ENCODE measurements around the gene FILIP1L. TPM values are rescaled to one million over a fixed set of nuclear protein-coding genes. Genes with fewer than 3 reads are reported as not detected.

The FILIP1L gene
- total and polyA plus RNA-seq, 2 of the 8 experiments (the other 6 are each of a cell fraction or from before 2014, with no cell fraction given): 0.06 to 0.09 TPM

- Histone ChIP-seq H3K4me1 (replicated peaks in 1 of 4; ENCODE audit: control insufficient read depth in 3 of 4, insufficient read depth in 4 of 4, low read length in 3 of 4) (no peaks in the 10 kb centered on the region; a peak in 1 of 7 replicates), H2BK120ac (replicated peaks; ENCODE audit: low read depth, low read length) (no peak overlapping the region), H3K27ac (ENCODE audit: low read depth, low read length) (no peak overlapping the region), H3K79me2 (ENCODE audit: control insufficient read depth in 1 of 2, insufficient read depth in 2 of 2, low read length in 2 of 2) (no peaks in the 10 kb centered on the region), H3K9me3 (ENCODE audit: insufficient read depth in 2 of 2, low read depth in 1 of 2, low read length in 1 of 2) (no peaks in the 10 kb centered on the region), H2AFZ (ENCODE audit: low read length) (no peak overlapping the region), H4K20me1 (replicated peaks in 1 of 2; ENCODE audit: control insufficient read depth in 1 of 2, insufficient read depth in 2 of 2, low read length in 2 of 2) (peaks cover 4 to 7% of the 10 kb centered on the region in 2 experiments), H2BK15ac (ENCODE audit: low read length) (no peak overlapping the region), H2BK20ac (ENCODE audit: low read length) (no peak overlapping the region), H4K8ac (ENCODE audit: extremely low read depth, insufficient read depth, low read length) (no peak overlapping the region), H3K18ac (ENCODE audit: extremely low read depth, low read length) (no peak overlapping the region), H3K4ac (replicated peaks; ENCODE audit: insufficient read length, low read depth, low read length) (no peak overlapping the region), H4K91ac (replicated peaks; ENCODE audit: insufficient read length, low read length) (no peak overlapping the region), H3K56ac (replicated peaks; ENCODE audit: insufficient read length, low read depth, low read length) (no peak overlapping the region), H2BK12ac (ENCODE audit: low read depth, low read length) (no peak overlapping the region), H3K23ac (ENCODE audit: insufficient read length) (no peak overlapping the region), H3K4me3 (ENCODE audit: extremely low read depth in 1 of 4, insufficient read depth in 2 of 4, low read depth in 3 of 4, low read length in 4 of 4) (no peak overlapping the region), H3K14ac (ENCODE audit: insufficient read length) (no peak overlapping the region), H3K4me2 (ENCODE audit: insufficient read depth in 1 of 2, low read depth in 2 of 2, low read length in 2 of 2) (no peak overlapping the region), H3K23me2 (ENCODE audit: low read depth, low read length) (no peaks in the 10 kb centered on the region), H3K27me3 (replicated peaks in 1 of 4; ENCODE audit: control insufficient read depth in 3 of 4, extremely low read depth in 1 of 4, insufficient read depth in 3 of 4, low read length in 3 of 4) (peaks cover 0 to 9% (median 4%) of the 10 kb centered on the region in 4 experiments; a peak in 4 of 7 replicates), H3K79me1 (ENCODE audit: low read depth, low read length) (no peaks in the 10 kb centered on the region), H4K5ac (ENCODE audit: insufficient read length, low read depth, low read length) (no peak overlapping the region), H3K9ac (replicated peaks in 1 of 4; ENCODE audit: extremely low read depth in 1 of 4, low read depth in 3 of 4, low read length in 3 of 4) (no peak overlapping the region), H2AK5ac (ENCODE audit: low read depth, low read length) (no peak overlapping the region), H2BK5ac (ENCODE audit: low read depth, low read length) (no peak overlapping the region), H3K36me3 (ENCODE audit: control insufficient read depth in 2 of 4, insufficient read depth in 4 of 4, low read length in 3 of 4) (no peaks in the 10 kb centered on the region; a peak in 1 of 8 replicates)
- 88% methylated on average over 2 of the region's 2 CpGs; no CpG with 5 or more reads in 1 of the 2 experiments for WGBS, 2 experiments (ENCODE audit: extremely low coverage in 1 of 2, insufficient coverage in 1 of 2, insufficient read length in 1 of 2, insufficient replicate concordance in 2 of 2, low coverage in 1 of 2, low lambda C conversion rate in 2 of 2, missing lambda C conversion rate in 1 of 2)
- FAIRE-seq (no peak), DNase-seq (ENCODE audit: low read depth in 1 of 2, low spot score in 2 of 2) (no peak)
- CTCF ChIA-PET (ENCODE audit: partially characterized antibody): no interaction called here
- POLR2A ChIA-PET (ENCODE audit: partially characterized antibody): no interaction called here
- no peak for TF ChIP-seq MAX (IDR thresholded peaks at IDR 0.05)
- no peak for TF ChIP-seq ATF2 (IDR thresholded peaks at IDR 0.05; ENCODE audit: low read length)
- TF ChIP-seq ATF3 (IDR thresholded peaks at IDR 0.05; ENCODE audit: insufficient read depth, low read depth, low read length): no peak
- TF ChIP-seq CHD1 (IDR thresholded peaks at IDR 0.05; ENCODE audit: low read depth, low read length): no peak
- TF ChIP-seq JUND (IDR thresholded peaks at IDR 0.05; ENCODE audit: low read length): no peak
- no peak for TF ChIP-seq KDM5A (IDR thresholded peaks at IDR 0.05; ENCODE audit: low read length)
- no peak for TF ChIP-seq E2F6 (IDR thresholded peaks at IDR 0.05)
- TF ChIP-seq TAF1 (IDR thresholded peaks at IDR 0.05; ENCODE audit: low read depth, low read length): no peak
- TF ChIP-seq USF2 (IDR thresholded peaks at IDR 0.05; ENCODE audit: low read length): no peak
- TF ChIP-seq MAFK (IDR thresholded peaks at IDR 0.05; ENCODE audit: low read depth, low read length): no peak
Measured at GRCh38 chr3:99863588-99863987, 250.7 kb downstream of the FILIP1L start.

All from H1 (cell line).